HepG2 (cell line): ENCODE results near the gene ACP1. TPM values are rescaled to one million over a fixed set of nuclear protein-coding genes. Genes with fewer than 3 reads are reported as not detected.

ENCODE experiments used
- AHR ChIP-seq: IDR thresholded peaks from 2 replicates; pipeline ENCODE4 v1.6.1; 2018; ENCODE audit warnings: missing genetic modification reagents, missing compliant biosample characterization
- MLLT10 ChIP-seq: sonication (generic); formaldehyde crosslinking; IDR thresholded peaks from 2 replicates; pipeline ENCODE4 v1.4.0; 2020; ENCODE audit warnings: missing genetic modification reagents
- NCOR1 ChIP-seq: fragments of 200-600 bp; sonication (generic); IDR thresholded peaks from 2 replicates; pipeline ENCODE4 v1.7.0; 2017; ENCODE audit warnings: antibody characterized with exemption, low read length, borderline replicate concordance
- RAD21 ChIP-seq: fragments of 450-650 bp; formaldehyde crosslinking; IDR thresholded peaks from 2 replicates; pipeline ENCODE4 v1.5.0; 2020; ENCODE audit warnings: mild to moderate bottlenecking
- TOE1 ChIP-seq: sonication (generic); formaldehyde crosslinking; IDR thresholded peaks from 2 replicates; pipeline ENCODE4 v1.4.0; 2020; ENCODE audit warnings: mild to moderate bottlenecking, missing genetic modification reagents
- ZNF354B ChIP-seq: sonication (generic); formaldehyde crosslinking; IDR thresholded peaks from 2 replicates; pipeline ENCODE4 v1.8.0; 2022; ENCODE audit warnings: mild to moderate bottlenecking, missing genetic modification reagents
- ZNF546 ChIP-seq: sonication (generic); formaldehyde crosslinking; conservative IDR thresholded peaks from 2 replicates; pipeline ENCODE4 v1.8.1; 2023; ENCODE audit warnings: mild to moderate bottlenecking, missing genetic modification reagents
- ZSCAN29 ChIP-seq: sonication (generic); formaldehyde crosslinking; conservative IDR thresholded peaks from 2 replicates; pipeline ENCODE4 v1.4.0; 2020; ENCODE audit warnings: mild to moderate bottlenecking, missing genetic modification reagents
- ZSCAN5A ChIP-seq: sonication (generic); formaldehyde crosslinking; IDR thresholded peaks from 2 replicates; pipeline ENCODE4 v1.8.0; 2022; ENCODE audit warnings: mild to moderate bottlenecking, missing genetic modification reagents, borderline replicate concordance
- polyA plus RNA-seq, 8 experiments: library from polyadenylated mRNA; depleted of rRNA in 3 of 8; stranded (reverse) in 7 of 8; unstranded in 1 of 8; fragments of >200 nt; fragmentation: Illumina TruSeq in 4 of 8; extraction: Trizol in 4 of 8; gene quantifications; 2 replicates each; pipeline versions ENCODE4 v1.2.1 to v1.2.3, GENCODE V29; 2011 to 2016; ENCODE audit warnings: low read depth in 4 of 8, missing spikeins in 1 of 8, mixed read lengths in 1 of 8; ENCODE audit not compliant: insufficient read depth in 1 of 8
- total RNA-seq, 5 experiments: library from RNA; depleted of rRNA; stranded (reverse); fragments of >200 nt; fragmentation: Illumina TruSeq; extraction: Trizol; gene quantifications; 2 replicates each; pipeline ENCODE4 v1.2.3, GENCODE V29; 2016; ENCODE audit warnings: low read depth in 1 of 5
- TF ChIP-seq, protein P1 (sequence below): IDR thresholded peaks from 2 replicates; pipeline ENCODE4 v1.6.1; 2016; ENCODE audit warnings: missing biosample characterization, missing genetic modification reagents, low read depth
- TF ChIP-seq, protein P2 (sequence below): sonication (generic); formaldehyde crosslinking; IDR thresholded peaks from 2 replicates; pipeline ENCODE4 v1.4.0; 2020; ENCODE audit warnings: mild to moderate bottlenecking, missing genetic modification reagents
- TF ChIP-seq, protein P3 (sequence below), 2 experiments: IDR thresholded peaks; 2 replicates each; pipeline ENCODE4 v1.6.1; 2011 to 2012; ENCODE audit warnings: low read length in 2 of 2, borderline replicate concordance in 1 of 2, low read depth in 1 of 2, mild to moderate bottlenecking in 1 of 2, moderate library complexity in 1 of 2

ACP1 gene
- total and polyA plus RNA-seq, 2 of the 13 experiments (the other 11 are each of a cell fraction or from before 2014, with no cell fraction given) = 246 to 348 TPM

GRCh38 chr2:249538-250042 lies 15.2 kb upstream of the ACP1 start (continued):
- TF ChIP-seq, protein P1, sequence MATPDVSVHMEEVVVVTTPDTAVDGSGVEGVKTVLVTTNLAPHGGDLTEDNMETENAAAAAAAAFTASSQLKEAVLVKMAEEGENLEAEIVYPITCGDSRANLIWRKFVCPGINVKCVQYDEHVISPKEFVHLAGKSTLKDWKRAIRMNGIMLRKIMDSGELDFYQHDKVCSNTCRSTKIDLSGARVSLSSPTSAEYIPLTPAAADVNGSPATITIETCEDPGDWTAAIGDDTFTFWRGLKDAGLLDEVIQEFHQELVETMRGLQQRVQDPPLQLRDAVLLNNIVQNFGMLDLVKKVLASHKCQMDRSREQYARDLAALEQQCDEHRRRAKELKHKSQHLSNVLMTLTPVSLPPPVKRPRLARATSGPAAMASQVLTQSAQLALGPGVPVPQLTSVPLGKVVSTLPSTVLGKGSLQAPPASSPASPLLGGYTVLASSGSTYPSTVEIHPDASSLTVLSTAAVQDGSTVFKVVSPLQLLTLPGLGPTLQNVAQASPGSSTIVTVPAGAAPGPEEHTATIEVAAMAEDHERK (CRISPR knock-in tag) = no peak; the same call in none of the 2 replicates
- TF ChIP-seq TOE1 (CRISPR knock-in tag) = peak; percentile 62; the same call in 1 of the 2 replicates
- TF ChIP-seq ZNF354B (CRISPR knock-in tag) = no peak
- TF ChIP-seq AHR (CRISPR knock-in tag) = peak; percentile 74; the same call in 1 of the 2 replicates
- TF ChIP-seq ZSCAN5A (CRISPR knock-in tag) = peak; percentile 76; the same call in 1 of the 2 replicates
- TF ChIP-seq, protein P2, sequence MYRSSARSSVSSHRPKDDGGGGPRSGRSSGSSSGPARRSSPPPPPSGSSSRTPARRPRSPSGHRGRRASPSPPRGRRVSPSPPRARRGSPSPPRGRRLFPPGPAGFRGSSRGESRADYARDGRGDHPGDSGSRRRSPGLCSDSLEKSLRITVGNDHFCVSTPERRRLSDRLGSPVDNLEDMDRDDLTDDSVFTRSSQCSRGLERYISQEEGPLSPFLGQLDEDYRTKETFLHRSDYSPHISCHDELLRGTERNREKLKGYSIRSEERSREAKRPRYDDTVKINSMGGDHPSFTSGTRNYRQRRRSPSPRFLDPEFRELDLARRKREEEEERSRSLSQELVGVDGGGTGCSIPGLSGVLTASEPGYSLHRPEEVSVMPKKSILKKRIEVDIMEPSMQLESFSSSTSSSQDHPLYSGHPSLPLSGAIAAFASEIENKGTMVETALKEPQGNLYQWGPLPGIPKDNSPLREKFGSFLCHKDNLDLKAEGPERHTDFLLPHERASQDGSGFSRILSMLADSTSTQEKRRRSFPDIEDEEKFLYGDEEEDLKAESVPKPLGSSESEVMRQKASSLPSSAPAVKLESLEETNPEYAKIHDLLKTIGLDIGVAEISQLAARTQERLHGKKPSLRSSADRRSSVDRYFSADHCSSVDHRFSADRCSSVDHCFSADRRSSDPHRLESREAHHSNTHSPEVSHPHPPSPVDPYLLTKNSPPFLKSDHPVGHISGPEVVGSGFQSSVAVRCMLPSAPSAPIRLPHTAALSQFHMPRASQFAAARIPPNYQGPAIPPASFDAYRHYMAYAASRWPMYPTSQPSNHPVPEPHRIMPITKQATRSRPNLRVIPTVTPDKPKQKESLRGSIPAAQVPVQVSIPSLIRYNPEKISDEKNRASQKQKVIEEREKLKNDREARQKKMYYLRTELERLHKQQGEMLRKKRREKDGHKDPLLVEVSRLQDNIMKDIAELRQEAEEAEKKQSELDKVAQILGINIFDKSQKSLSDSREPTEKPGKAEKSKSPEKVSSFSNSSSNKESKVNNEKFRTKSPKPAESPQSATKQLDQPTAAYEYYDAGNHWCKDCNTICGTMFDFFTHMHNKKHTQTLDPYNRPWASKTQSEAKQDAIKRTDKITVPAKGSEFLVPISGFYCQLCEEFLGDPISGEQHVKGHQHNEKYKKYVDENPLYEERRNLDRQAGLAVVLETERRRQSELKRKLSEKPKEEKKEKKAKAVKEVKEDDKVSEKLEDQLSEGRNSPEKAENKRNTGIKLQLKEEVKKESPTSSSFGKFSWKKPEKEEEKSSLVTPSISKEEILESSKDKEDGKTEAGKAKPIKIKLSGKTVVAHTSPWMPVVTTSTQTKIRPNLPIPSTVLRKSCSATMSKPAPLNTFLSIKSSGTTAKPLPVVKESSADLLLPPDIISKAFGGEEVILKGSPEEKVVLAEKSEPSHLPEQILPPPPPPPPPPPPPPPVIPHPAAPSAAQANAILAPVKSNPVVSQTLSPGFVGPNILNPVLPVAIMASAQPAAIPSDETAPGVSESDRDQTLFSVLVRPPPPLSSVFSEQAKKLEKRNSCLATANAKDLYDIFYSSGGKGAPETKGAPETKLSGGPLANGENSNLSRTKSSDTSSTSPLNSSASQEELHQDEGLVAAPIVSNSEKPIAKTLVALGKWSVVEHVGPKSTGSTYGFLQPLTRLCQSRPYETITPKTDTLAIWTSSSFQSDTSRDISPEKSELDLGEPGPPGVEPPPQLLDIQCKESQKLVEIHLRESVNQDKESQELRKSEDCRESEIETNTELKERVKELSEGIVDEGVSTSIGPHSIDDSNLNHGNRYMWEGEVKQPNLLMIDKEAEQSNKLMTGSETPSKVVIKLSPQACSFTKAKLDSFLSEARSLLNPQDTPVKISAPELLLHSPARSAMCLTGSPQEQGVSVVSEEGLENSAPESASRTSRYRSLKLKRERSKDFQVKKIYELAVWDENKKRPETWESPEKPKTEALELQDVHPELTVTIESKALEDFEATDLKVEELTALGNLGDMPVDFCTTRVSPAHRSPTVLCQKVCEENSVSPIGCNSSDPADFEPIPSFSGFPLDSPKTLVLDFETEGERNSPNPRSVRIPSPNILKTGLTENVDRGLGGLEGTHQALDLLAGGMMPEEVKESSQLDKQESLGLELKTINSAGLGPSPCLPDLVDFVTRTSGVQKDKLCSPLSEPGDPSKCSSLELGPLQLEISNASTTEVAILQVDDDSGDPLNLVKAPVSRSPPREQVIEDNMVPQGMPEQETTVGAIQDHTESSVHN (CRISPR knock-in tag) = peak; percentile 89; the same call in 1 of the 2 replicates
- TF ChIP-seq NCOR1 = peak; percentile 94; the same call in 1 of the 2 replicates
- TF ChIP-seq RAD21 (CRISPR knock-in tag) = no peak
- TF ChIP-seq ZNF546 = no peak
- no peak for TF ChIP-seq MLLT10
- TF ChIP-seq ZSCAN29 = peak; percentile 92
- TF ChIP-seq, protein P3, sequence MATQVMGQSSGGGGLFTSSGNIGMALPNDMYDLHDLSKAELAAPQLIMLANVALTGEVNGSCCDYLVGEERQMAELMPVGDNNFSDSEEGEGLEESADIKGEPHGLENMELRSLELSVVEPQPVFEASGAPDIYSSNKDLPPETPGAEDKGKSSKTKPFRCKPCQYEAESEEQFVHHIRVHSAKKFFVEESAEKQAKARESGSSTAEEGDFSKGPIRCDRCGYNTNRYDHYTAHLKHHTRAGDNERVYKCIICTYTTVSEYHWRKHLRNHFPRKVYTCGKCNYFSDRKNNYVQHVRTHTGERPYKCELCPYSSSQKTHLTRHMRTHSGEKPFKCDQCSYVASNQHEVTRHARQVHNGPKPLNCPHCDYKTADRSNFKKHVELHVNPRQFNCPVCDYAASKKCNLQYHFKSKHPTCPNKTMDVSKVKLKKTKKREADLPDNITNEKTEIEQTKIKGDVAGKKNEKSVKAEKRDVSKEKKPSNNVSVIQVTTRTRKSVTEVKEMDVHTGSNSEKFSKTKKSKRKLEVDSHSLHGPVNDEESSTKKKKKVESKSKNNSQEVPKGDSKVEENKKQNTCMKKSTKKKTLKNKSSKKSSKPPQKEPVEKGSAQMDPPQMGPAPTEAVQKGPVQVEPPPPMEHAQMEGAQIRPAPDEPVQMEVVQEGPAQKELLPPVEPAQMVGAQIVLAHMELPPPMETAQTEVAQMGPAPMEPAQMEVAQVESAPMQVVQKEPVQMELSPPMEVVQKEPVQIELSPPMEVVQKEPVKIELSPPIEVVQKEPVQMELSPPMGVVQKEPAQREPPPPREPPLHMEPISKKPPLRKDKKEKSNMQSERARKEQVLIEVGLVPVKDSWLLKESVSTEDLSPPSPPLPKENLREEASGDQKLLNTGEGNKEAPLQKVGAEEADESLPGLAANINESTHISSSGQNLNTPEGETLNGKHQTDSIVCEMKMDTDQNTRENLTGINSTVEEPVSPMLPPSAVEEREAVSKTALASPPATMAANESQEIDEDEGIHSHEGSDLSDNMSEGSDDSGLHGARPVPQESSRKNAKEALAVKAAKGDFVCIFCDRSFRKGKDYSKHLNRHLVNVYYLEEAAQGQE (IDR thresholded peaks at IDR 0.05; ENCODE audit: borderline replicate concordance in 1 of 2, low read depth in 1 of 2, low read length in 2 of 2) = peak in 1 of 2 experiments; percentile 58; a peak in 1 of 4 replicates
